ENCODE data around the gene MICU2.
"Not testable (repeated sequence)": the region's sequence is repeated elsewhere in the genome, so short reads cannot be mapped to it uniquely, and the experiment has no call there.

Gene MICU2

GRCh38 chr13:21594715-21595545, 9.0 kb downstream of the MICU2 start:
- DNase-seq (ENCODE audit: low spot score): no peak

GRCh38 chr13:21590665-21591456, 13.1 kb downstream of the MICU2 start:
- not testable (repeated sequence) for DNase-seq (ENCODE audit: low spot score)

- DNase-seq (ENCODE audit: low spot score): no peak
Observed at GRCh38 chr13:21590231-21590630, 13.7 kb downstream of the MICU2 start.

- not testable (repeated sequence) for DNase-seq (ENCODE audit: low spot score)
Observed at GRCh38 chr13:21589510-21589909, 14.5 kb downstream of the MICU2 start.

- not testable (repeated sequence) for DNase-seq (ENCODE audit: low spot score)
Observed at GRCh38 chr13:21588411-21588810, 15.6 kb downstream of the MICU2 start.

GRCh38 chr13:21584973-21585592, 18.9 kb downstream of the MICU2 start:
- DNase-seq (ENCODE audit: low spot score): no peak

GRCh38 chr13:21583478-21583877, 20.5 kb downstream of the MICU2 start:
- DNase-seq (ENCODE audit: low spot score): peak; percentile 33

GRCh38 chr13:21580736-21581135, 23.2 kb downstream of the MICU2 start:
- no peak for DNase-seq (ENCODE audit: low spot score)

GRCh38 chr13:21579754-21580316, 24.1 kb downstream of the MICU2 start:
- no peak for DNase-seq (ENCODE audit: low spot score)

- no peak for DNase-seq (ENCODE audit: low spot score)
Observed at GRCh38 chr13:21578748-21579147, 25.2 kb downstream of the MICU2 start.

- no peak for DNase-seq (ENCODE audit: low spot score)
Observed at GRCh38 chr13:21576426-21576825, 27.5 kb downstream of the MICU2 start.

GRCh38 chr13:21573920-21574712, 29.9 kb downstream of the MICU2 start:
- peak; percentile 13 for DNase-seq (ENCODE audit: low spot score)

GRCh38 chr13:21569686-21570085, 34.3 kb downstream of the MICU2 start:
- DNase-seq (ENCODE audit: low spot score): no peak

GRCh38 chr13:21568854-21569253, 35.1 kb downstream of the MICU2 start:
- DNase-seq (ENCODE audit: low spot score): no peak

- no peak for DNase-seq (ENCODE audit: low spot score)
Observed at GRCh38 chr13:21567714-21568113, 36.3 kb downstream of the MICU2 start.

GRCh38 chr13:21557995-21558394, 46.0 kb downstream of the MICU2 start:
- peak; percentile 44 for DNase-seq (ENCODE audit: low spot score)

GRCh38 chr13:21556051-21556450, 47.9 kb downstream of the MICU2 start:
- DNase-seq (ENCODE audit: low spot score): no peak

- not testable (repeated sequence) for DNase-seq (ENCODE audit: low spot score)
Observed at GRCh38 chr13:21553261-21553660, 50.7 kb downstream of the MICU2 start.

- no peak for DNase-seq (ENCODE audit: low spot score)
Observed at GRCh38 chr13:21550918-21551317, 53.1 kb downstream of the MICU2 start.

- DNase-seq (ENCODE audit: low spot score): no peak
Observed at GRCh38 chr13:21549633-21550032, 54.3 kb downstream of the MICU2 start.

GRCh38 chr13:21548577-21548976, 55.4 kb downstream of the MICU2 start:
- DNase-seq (ENCODE audit: low spot score): no peak

- DNase-seq (ENCODE audit: low spot score): no peak
Observed at GRCh38 chr13:21546372-21546771, 57.6 kb downstream of the MICU2 start.
